AG10803 (cell line): ENCODE results near the gene RFLNA.

Experiments
- DNase-seq: peaks from one replicate; pipeline ENCODE4 v3.0.0; 2010; ENCODE audit warnings: low read depth
- H3K4me3 ChIP-seq: 2 replicates; pipeline ENCODE4 v1.5.1; 2011; ENCODE audit warnings: mild to moderate bottlenecking, low read length, control low read depth
- CTCF ChIP-seq: conservative IDR thresholded peaks from 2 replicates; pipeline ENCODE4 v1.5.1; 2011; ENCODE audit warnings: mild to moderate bottlenecking, low read length, control low read depth, inconsistent platforms

The RFLNA gene

GRCh38 chr12:124259154-124260066 lies 35.5 kb upstream of the RFLNA start:
- no peak for TF ChIP-seq CTCF
- DNase-seq, result peak; percentile 19
- no peak overlapping the region for H3K4me3 ChIP-seq

GRCh38 chr12:124261885-124262284 lies 33.0 kb upstream of the RFLNA start:
- no peak for DNase-seq
- H3K4me3 ChIP-seq, result no peak overlapping the region
- no peak for TF ChIP-seq CTCF

- no peak for DNase-seq
- no peak overlapping the region for H3K4me3 ChIP-seq
- TF ChIP-seq CTCF, result no peak
Measured at GRCh38 chr12:124264089-124264795, 30.7 kb upstream of the RFLNA start.

GRCh38 chr12:124264879-124265278 lies 30.0 kb upstream of the RFLNA start:
- no peak for DNase-seq
- no peak for TF ChIP-seq CTCF
- no peak overlapping the region for H3K4me3 ChIP-seq

- no peak for TF ChIP-seq CTCF
- no peak for DNase-seq
- H3K4me3 ChIP-seq, result no peak overlapping the region
Measured at GRCh38 chr12:124267205-124267778, 27.6 kb upstream of the RFLNA start.

GRCh38 chr12:124270671-124271070 lies 24.2 kb upstream of the RFLNA start:
- no peak for DNase-seq
- no peak overlapping the region for H3K4me3 ChIP-seq
- no peak for TF ChIP-seq CTCF
